Measurements from ENCODE around the gene NPTXR.

GRCh38 chr22:38834991-38835390, 8.8 kb downstream of the NPTXR start:
- TF ChIP-seq, protein P1, sequence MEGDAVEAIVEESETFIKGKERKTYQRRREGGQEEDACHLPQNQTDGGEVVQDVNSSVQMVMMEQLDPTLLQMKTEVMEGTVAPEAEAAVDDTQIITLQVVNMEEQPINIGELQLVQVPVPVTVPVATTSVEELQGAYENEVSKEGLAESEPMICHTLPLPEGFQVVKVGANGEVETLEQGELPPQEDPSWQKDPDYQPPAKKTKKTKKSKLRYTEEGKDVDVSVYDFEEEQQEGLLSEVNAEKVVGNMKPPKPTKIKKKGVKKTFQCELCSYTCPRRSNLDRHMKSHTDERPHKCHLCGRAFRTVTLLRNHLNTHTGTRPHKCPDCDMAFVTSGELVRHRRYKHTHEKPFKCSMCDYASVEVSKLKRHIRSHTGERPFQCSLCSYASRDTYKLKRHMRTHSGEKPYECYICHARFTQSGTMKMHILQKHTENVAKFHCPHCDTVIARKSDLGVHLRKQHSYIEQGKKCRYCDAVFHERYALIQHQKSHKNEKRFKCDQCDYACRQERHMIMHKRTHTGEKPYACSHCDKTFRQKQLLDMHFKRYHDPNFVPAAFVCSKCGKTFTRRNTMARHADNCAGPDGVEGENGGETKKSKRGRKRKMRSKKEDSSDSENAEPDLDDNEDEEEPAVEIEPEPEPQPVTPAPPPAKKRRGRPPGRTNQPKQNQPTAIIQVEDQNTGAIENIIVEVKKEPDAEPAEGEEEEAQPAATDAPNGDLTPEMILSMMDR (IDR thresholded peaks at IDR 0.05): no peak
- TF ChIP-seq POLR2A (IDR thresholded peaks at IDR 0.05): no peak

All from lower leg skin (tissue), 3 donors.